Mesothelial cell of epicardium (in vitro differentiated cells): Measurements from ENCODE around the gene SCCPDH. TPM values are rescaled to one million over a fixed set of nuclear protein-coding genes. Genes with fewer than 3 reads are reported as not detected.

Experiments
- DNase-seq, 2 experiments: peaks; one replicate each; pipeline ENCODE4 v3.0.0; 2021; ENCODE audit warnings: low spot score in 2 of 2; ENCODE audit not compliant: unreplicated experiment in 2 of 2
- H3K27ac Mint-ChIP-seq: 2 replicates; pipeline ENCODE4 v1.8.0; 2021; ENCODE audit warnings: mixed read lengths
- H3K27me3 Mint-ChIP-seq: 2 replicates; pipeline ENCODE4 v1.8.0; 2021; ENCODE audit warnings: low read depth, mixed read lengths
- H3K36me3 Mint-ChIP-seq: 2 replicates; pipeline ENCODE4 v1.8.0; 2021; ENCODE audit warnings: mixed read lengths
- H3K4me1 Mint-ChIP-seq: 2 replicates; pipeline ENCODE4 v1.8.0; 2021; ENCODE audit warnings: mixed read lengths
- H3K4me3 Mint-ChIP-seq: 2 replicates; pipeline ENCODE4 v1.8.0; 2021; ENCODE audit warnings: mild to moderate bottlenecking, moderate library complexity, mixed read lengths
- H3K9me3 Mint-ChIP-seq: 2 replicates; pipeline ENCODE4 v1.8.0; 2021; ENCODE audit warnings: mixed read lengths
- CTCF ChIP-seq: fragments of 200-600 bp; sonication (generic); IDR thresholded peaks from one replicate; pipeline ENCODE4 v1.5.0; 2021; ENCODE audit warnings: antibody characterized with exemption; ENCODE audit not compliant: unreplicated experiment
- total RNA-seq: library from RNA; stranded (reverse); gene quantifications from 3 replicates; pipeline ENCODE4 v1.2.1, GENCODE V29; 2021

The SCCPDH gene
- total RNA-seq, 1 donor from 2014 or later = 35.1 TPM

GRCh38 chr1:246760422-246761347, 36.5 kb downstream of the SCCPDH start:
- H3K4me1 Mint-ChIP-seq = no peaks in the 10 kb centered on the region
- H3K9me3 Mint-ChIP-seq = no peaks in the 10 kb centered on the region
- H3K36me3 Mint-ChIP-seq = peaks cover 43% of the 10 kb centered on the region
- TF ChIP-seq CTCF = no peak
- no peak overlapping the region for H3K4me3 Mint-ChIP-seq
- no peaks in the 10 kb centered on the region for H3K27me3 Mint-ChIP-seq
- no peak for DNase-seq
- H3K27ac Mint-ChIP-seq = no peak overlapping the region

- Mint-ChIP-seq H3K36me3 (peaks cover 48% of the 10 kb centered on the region), H3K9me3 (no peaks in the 10 kb centered on the region), H3K4me3 (no peak overlapping the region), H3K4me1 (no peaks in the 10 kb centered on the region), H3K27ac (no peak overlapping the region), H3K27me3 (no peaks in the 10 kb centered on the region)
- no peak for DNase-seq
- TF ChIP-seq CTCF = no peak
These were observed 37.2 kb downstream of the SCCPDH start for GRCh38 chr1:246761396-246761795.

GRCh38 chr1:246765521-246765920, 41.3 kb downstream of the SCCPDH start:
- H3K27me3 Mint-ChIP-seq = no peaks in the 10 kb centered on the region
- H3K27ac Mint-ChIP-seq = no peak overlapping the region
- no peaks in the 10 kb centered on the region for H3K9me3 Mint-ChIP-seq
- H3K4me1 Mint-ChIP-seq = no peaks in the 10 kb centered on the region
- H3K36me3 Mint-ChIP-seq = peaks cover 55% of the 10 kb centered on the region
- no peak overlapping the region for H3K4me3 Mint-ChIP-seq
- no peak for TF ChIP-seq CTCF
- DNase-seq = no peak

GRCh38 chr1:246768403-246769020, 44.3 kb downstream of the SCCPDH start:
- Mint-ChIP-seq H3K27ac (no peak overlapping the region), H3K4me1 (no peaks in the 10 kb centered on the region), H3K36me3 (peaks cover 49% of the 10 kb centered on the region), H3K4me3 (no peak overlapping the region), H3K9me3 (no peaks in the 10 kb centered on the region), H3K27me3 (no peaks in the 10 kb centered on the region)
- no peak for TF ChIP-seq CTCF
- DNase-seq = no peak

- no peaks in the 10 kb centered on the region for H3K4me1 Mint-ChIP-seq
- peaks cover 48% of the 10 kb centered on the region for H3K36me3 Mint-ChIP-seq
- no peak overlapping the region for H3K27ac Mint-ChIP-seq
- no peak for TF ChIP-seq CTCF
- no peak overlapping the region for H3K4me3 Mint-ChIP-seq
- H3K27me3 Mint-ChIP-seq = no peaks in the 10 kb centered on the region
- no peaks in the 10 kb centered on the region for H3K9me3 Mint-ChIP-seq
- no peak for DNase-seq
These were observed 45.1 kb downstream of the SCCPDH start for GRCh38 chr1:246769306-246769705.
